Activated T-cell treated with anti-CD3 and anti-CD28 coated beads for 48 hours (primary cell): ENCODE measurements around the gene B9D1.

Experiments used
- DNase-seq: peaks from one replicate; pipeline ENCODE4 v3.0.0-alpha.2; 2020; ENCODE audit warnings: low read depth

B9D1 gene

GRCh38 chr17:19388791-19389785, 26.6 kb upstream of the B9D1 start:
- DNase-seq, result no peak

- no peak for DNase-seq
Observed at GRCh38 chr17:19387921-19388521, 25.5 kb upstream of the B9D1 start.

GRCh38 chr17:19386974-19387920, 24.7 kb upstream of the B9D1 start, which contains the start of gene MFAP4:
Gene MFAP4 (minus strand): TSS chr17:19387190. CDS start chr17:19387155, 35 bp downstream.
- no peak for DNase-seq

GRCh38 chr17:19386051-19386929, 23.8 kb upstream of the B9D1 start:
- no peak for DNase-seq

- DNase-seq, result no peak
Observed at GRCh38 chr17:19385521-19385983, 23.0 kb upstream of the B9D1 start.

GRCh38 chr17:19384723-19385391, 22.3 kb upstream of the B9D1 start:
- no peak for DNase-seq

- no peak for DNase-seq
Observed at GRCh38 chr17:19383681-19384470, 21.4 kb upstream of the B9D1 start.

- DNase-seq, result no peak
Observed at GRCh38 chr17:19382531-19383444, 20.3 kb upstream of the B9D1 start.

GRCh38 chr17:19381741-19382444, 19.4 kb upstream of the B9D1 start:
- no peak for DNase-seq

- DNase-seq, result no peak
Observed at GRCh38 chr17:19381361-19381740, 18.8 kb upstream of the B9D1 start.

- DNase-seq, result no peak
Observed at GRCh38 chr17:19380481-19381301, 18.2 kb upstream of the B9D1 start.

GRCh38 chr17:19379361-19380065, 17.0 kb upstream of the B9D1 start:
- no peak for DNase-seq

GRCh38 chr17:19378416-19379360, 16.2 kb upstream of the B9D1 start, which contains the start of gene MAPK7:
Gene MAPK7 (plus strand): TSS chr17:19378498. CDS start chr17:19378901, 403 bp downstream.
- DNase-seq, result no peak

- peak; percentile 97 for DNase-seq
Observed at GRCh38 chr17:19377602-19378415, 15.3 kb upstream of the B9D1 start.
